T-helper 1 cell treated with Interleukin-12 subunit alpha and Interleukin-12 subunit beta and Interleukin-4 antibody, amounts not matched to agents 30 ng/mL and 1 ng/mL, for 36 hours (primary cell): Measurements from ENCODE around the gene SLC29A2. TPM values are rescaled to one million over a fixed set of nuclear protein-coding genes. Genes with fewer than 3 reads are reported as not detected.

Source experiments
- intact Hi-C: fragments of 100-400 bp; cut with micrococcal nuclease; formaldehyde crosslinking; loops from one replicate; pipeline ENCODE4 v1.15.1; 2024
- total RNA-seq: library from RNA; stranded (reverse); gene quantifications from 2 replicates; pipeline ENCODE4 v1.2.3, GENCODE V29; 2022

Gene SLC29A2
- total RNA-seq, 1 donor from 2014 or later, result 6.1 TPM

GRCh38 chr11:66335531-66336233 lies 35.9 kb downstream of the SLC29A2 start:
- intact Hi-C loops, result loop anchor here (1.0 kb wide), 1 partner anchor 7 kb away; no protein-coding TSS in a partner anchor

- intact Hi-C loops, result no loop called here
Measured at GRCh38 chr11:66334605-66335442, 36.7 kb downstream of the SLC29A2 start.

- intact Hi-C loops, result no loop called here
Measured at GRCh38 chr11:66333896-66334604, 37.5 kb downstream of the SLC29A2 start.

GRCh38 chr11:66333220-66333877 lies 38.2 kb downstream of the SLC29A2 start:
- intact Hi-C loops, result no loop called here

- intact Hi-C loops, result no loop called here
Measured at GRCh38 chr11:66332371-66333219, 39.0 kb downstream of the SLC29A2 start.

GRCh38 chr11:66331542-66332370 lies 39.8 kb downstream of the SLC29A2 start:
- intact Hi-C loops, result no loop called here

- intact Hi-C loops, result no loop called here
Measured at GRCh38 chr11:66330931-66331330, 40.6 kb downstream of the SLC29A2 start.

- intact Hi-C loops, result no loop called here
Measured at GRCh38 chr11:66329165-66329673, 42.3 kb downstream of the SLC29A2 start.

GRCh38 chr11:66328302-66329144 lies 43.0 kb downstream of the SLC29A2 start:
- intact Hi-C loops, result loop anchor here (1.0 kb wide), 7 partner anchors 8 to 106 kb away; partner anchors contain the start of genes BRMS1, RIN1 and YIF1A

- intact Hi-C loops, result loop anchor here (1.0 kb wide), 7 partner anchors 8 to 106 kb away; partner anchors contain the start of genes BRMS1, RIN1 and YIF1A
Measured at GRCh38 chr11:66328031-66328301, 43.6 kb downstream of the SLC29A2 start.

- intact Hi-C loops, result loop anchor here (1.0 kb wide), 7 partner anchors 9 to 105 kb away; partner anchors contain the start of genes BRMS1, RIN1 and YIF1A
Measured at GRCh38 chr11:66327171-66328030, 44.2 kb downstream of the SLC29A2 start.

GRCh38 chr11:66326261-66327111 lies 45.1 kb downstream of the SLC29A2 start:
- intact Hi-C loops, result no loop called here

GRCh38 chr11:66325263-66325671 lies 46.3 kb downstream of the SLC29A2 start:
- intact Hi-C loops, result no loop called here

GRCh38 chr11:66324664-66325063 lies 46.9 kb downstream of the SLC29A2 start:
- intact Hi-C loops, result no loop called here

GRCh38 chr11:66323684-66324083 lies 47.9 kb downstream of the SLC29A2 start:
- intact Hi-C loops, result no loop called here

GRCh38 chr11:66322732-66323427 lies 48.7 kb downstream of the SLC29A2 start:
- intact Hi-C loops, result no loop called here
